GDM1 (cell line): ENCODE data around the gene ZNF202.

Source experiments
- DNase-seq: peaks from one replicate; lab custom pipeline; 2025; lab: John Stamatoyannopoulos, UW

Gene ZNF202

DNA sequence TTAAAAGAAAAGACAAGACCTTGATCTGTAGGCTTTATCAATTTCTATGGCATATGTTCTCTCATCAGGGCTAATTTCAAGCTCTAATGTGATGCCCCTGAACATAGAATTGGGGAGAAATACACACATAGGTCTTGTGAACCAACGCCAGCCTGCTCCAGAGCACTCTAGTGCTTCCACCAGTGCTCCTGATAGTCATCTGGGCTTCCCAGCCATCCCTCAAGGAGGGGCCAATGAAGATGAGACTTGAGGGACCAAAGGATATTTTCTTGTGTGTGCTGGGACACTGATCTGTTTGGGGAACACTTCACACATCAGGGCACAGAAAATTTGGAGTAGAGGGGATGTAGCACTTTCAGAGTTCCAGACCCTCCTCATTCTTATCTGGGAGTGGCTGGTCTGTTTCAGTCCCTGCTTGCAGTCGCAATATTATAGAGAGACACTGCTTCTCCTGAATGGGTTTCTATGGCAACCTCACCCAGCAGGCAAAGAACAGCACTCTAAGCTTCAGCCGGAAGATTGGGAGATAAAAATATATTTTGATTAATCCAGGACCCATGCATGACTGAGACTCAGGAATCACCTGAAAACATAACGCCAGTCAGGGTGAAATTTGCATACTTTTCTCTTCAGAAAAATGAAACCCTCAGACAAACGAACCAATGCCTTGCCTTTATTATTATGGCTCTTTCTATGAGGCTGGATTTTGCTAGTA lies 58.6 kb downstream of the ZNF202 start:
- no peak for DNase-seq

DNA sequence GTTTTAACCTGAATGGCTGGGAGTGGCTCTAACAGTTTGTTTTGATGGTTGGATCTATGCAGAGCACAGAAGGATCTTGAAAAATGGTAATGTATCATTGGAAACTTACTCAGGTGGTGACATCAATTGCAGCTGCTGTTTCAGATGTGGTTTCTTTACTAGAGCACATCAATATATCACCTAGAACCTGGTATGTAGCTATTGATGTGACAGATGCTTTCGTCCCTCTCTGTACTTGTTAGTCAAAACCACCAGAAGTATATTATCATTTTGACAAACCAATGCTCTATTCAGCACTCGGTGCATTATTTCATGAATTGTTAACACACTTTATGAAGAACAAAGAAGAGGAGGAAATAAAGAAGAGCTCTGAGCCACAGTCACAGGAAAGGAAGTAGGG lies 60.4 kb downstream of the ZNF202 start:
- no peak for DNase-seq

DNA sequence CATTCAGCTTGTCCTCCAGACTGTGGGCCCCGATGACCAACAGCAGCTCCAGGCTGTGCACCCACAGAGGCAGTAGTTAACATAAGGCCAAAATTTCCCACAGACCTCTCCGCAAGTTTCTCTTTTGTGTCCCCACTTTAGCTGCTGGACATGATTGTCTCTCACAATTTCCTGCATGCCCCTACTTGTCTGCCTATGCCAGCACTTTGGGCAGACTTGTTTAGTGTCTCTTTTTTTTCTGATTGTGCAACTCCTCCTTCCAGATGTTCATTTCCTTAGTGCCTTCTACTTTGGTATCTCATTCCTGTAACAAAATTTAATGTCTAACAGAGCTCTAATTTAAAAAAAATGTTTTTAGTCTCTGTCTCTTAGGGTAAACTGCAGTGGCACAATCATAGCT lies 63.2 kb downstream of the ZNF202 start:
- DNase-seq, result no peak

DNA sequence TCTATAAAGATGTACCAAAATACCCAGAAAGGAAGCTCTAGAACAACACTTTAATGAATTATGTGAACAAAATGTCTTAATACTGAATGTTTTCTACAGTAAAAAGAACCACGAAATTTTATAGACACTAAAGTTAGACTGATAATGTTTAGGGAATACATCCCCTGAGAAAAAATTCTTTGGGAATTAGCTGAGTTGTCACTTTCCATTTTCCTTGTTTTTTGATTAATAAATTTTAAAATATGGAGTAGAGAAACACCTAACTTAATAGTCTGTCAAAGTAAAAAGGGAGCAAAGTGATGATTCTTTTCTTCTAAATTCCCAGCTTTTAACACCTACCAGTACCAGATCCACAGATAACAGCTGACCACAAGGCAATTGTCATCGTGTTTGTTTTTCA lies 64.0 kb downstream of the ZNF202 start:
- DNase-seq, result no peak

- no peak for DNase-seq
Observed at GRCh38 chr11:123674297-123674696, 67.2 kb downstream of the ZNF202 start.
